Ectodermal cell (in vitro differentiated cells): Measurements from ENCODE around the gene ART1.

Source experiments
- H3K27ac ChIP-seq: 2 replicates; pipeline ENCODE4 v1.7.0; 2013; ENCODE audit warnings: mild to moderate bottlenecking, low read depth, low read length; ENCODE audit not compliant: insufficient read depth, poor library complexity, severe bottlenecking
- H3K27me3 ChIP-seq: 2 replicates; pipeline ENCODE4 v1.7.0; 2013; ENCODE audit warnings: mild to moderate bottlenecking, low read length; ENCODE audit not compliant: insufficient read depth, control insufficient read depth, poor library complexity, severe bottlenecking
- H3K36me3 ChIP-seq: one replicate; pipeline ENCODE4 v1.7.0; 2013; ENCODE audit warnings: low read length; ENCODE audit not compliant: control insufficient read depth, insufficient read depth
- H3K4me1 ChIP-seq: one replicate; pipeline ENCODE4 v1.7.0; 2013; ENCODE audit warnings: low read length; ENCODE audit not compliant: control insufficient read depth, insufficient read depth
- H3K4me3 ChIP-seq: 2 replicates; pipeline ENCODE4 v1.7.0; 2013; ENCODE audit warnings: low read depth, low read length, control low read depth; ENCODE audit not compliant: insufficient read depth
- H3K9me3 ChIP-seq: 2 replicates; pipeline ENCODE4 v1.7.0; 2013; ENCODE audit warnings: mild to moderate bottlenecking, low read length, moderate library complexity; ENCODE audit not compliant: control insufficient read depth
- WGBS, 2 experiments: methylation state at CpG; one replicate each; pipeline ENCODE4 v1.1.7; 2013; ENCODE audit warnings: missing lambda C conversion rate in 2 of 2; 5-methylcytosine and 5-hydroxymethylcytosine counted together

ART1 gene

GRCh38 chr11:3665336-3666022 lies 20.6 kb downstream of the ART1 start:
- no peaks in the 10 kb centered on the region for H3K27me3 ChIP-seq
- H3K27ac ChIP-seq: no peak overlapping the region
- H3K36me3 ChIP-seq: peaks cover 6% of the 10 kb centered on the region
- no peak overlapping the region for H3K4me3 ChIP-seq
- H3K4me1 ChIP-seq: no peaks in the 10 kb centered on the region
- WGBS, 2 experiments: 92 to 95% methylated on average over 6 of the region's 6 CpGs
- no peaks in the 10 kb centered on the region for H3K9me3 ChIP-seq

GRCh38 chr11:3666023-3666530 lies 21.1 kb downstream of the ART1 start:
- no peaks in the 10 kb centered on the region for H3K27me3 ChIP-seq
- H3K27ac ChIP-seq: no peak overlapping the region
- H3K36me3 ChIP-seq: peaks cover 6% of the 10 kb centered on the region
- H3K4me1 ChIP-seq: no peaks in the 10 kb centered on the region
- no peaks in the 10 kb centered on the region for H3K9me3 ChIP-seq
- H3K4me3 ChIP-seq: no peak overlapping the region
- 94 to 96% methylated on average over 17 of the region's 17 CpGs for WGBS, 2 experiments

- Histone ChIP-seq H3K4me1 (no peaks in the 10 kb centered on the region), H3K9me3 (no peaks in the 10 kb centered on the region), H3K27ac (no peak overlapping the region), H3K4me3 (no peak overlapping the region), H3K27me3 (no peaks in the 10 kb centered on the region), H3K36me3 (peaks cover 6% of the 10 kb centered on the region)
- 97% methylated on average over 89 of the region's 89 CpGs for WGBS, 2 experiments
These were observed 22.5 kb downstream of the ART1 start for GRCh38 chr11:3667149-3668035.

- no peaks in the 10 kb centered on the region for H3K4me1 ChIP-seq
- H3K36me3 ChIP-seq: peaks cover 12% of the 10 kb centered on the region
- H3K9me3 ChIP-seq: no peaks in the 10 kb centered on the region
- no peak overlapping the region for H3K4me3 ChIP-seq
- no peak overlapping the region for H3K27ac ChIP-seq
- WGBS, 2 experiments: 94 to 98% methylated on average over 7 of the region's 7 CpGs
- no peaks in the 10 kb centered on the region for H3K27me3 ChIP-seq
These were observed 24.2 kb downstream of the ART1 start for GRCh38 chr11:3669128-3669527.

- 95% methylated on average over 5 of the region's 5 CpGs for WGBS, 2 experiments
- Histone ChIP-seq H3K4me3 (no peak overlapping the region), H3K4me1 (no peaks in the 10 kb centered on the region), H3K36me3 (peaks cover 16% of the 10 kb centered on the region), H3K9me3 (no peaks in the 10 kb centered on the region), H3K27ac (no peak overlapping the region), H3K27me3 (no peaks in the 10 kb centered on the region)
These were observed 24.8 kb downstream of the ART1 start for GRCh38 chr11:3669742-3670183.

- Histone ChIP-seq H3K4me3 (no peak within 1 kb of the TSS), H3K36me3 (peaks cover 32% of the 10 kb centered on the region), H3K27ac (no peak within 1 kb of the TSS), H3K9me3 (no peaks in the 10 kb centered on the region), H3K27me3 (no peaks in the 10 kb centered on the region), H3K4me1 (no peaks in the 10 kb centered on the region)
- WGBS, 2 experiments: 76 to 81% methylated on average over 9 of the region's 9 CpGs
These were observed 26.7 kb downstream of the ART1 start, which contains the start of gene CHRNA10 for GRCh38 chr11:3671334-3672254. Gene CHRNA10, minus strand, starts transcription at chr11:3671384. Its CDS starts 72 bp downstream, at chr11:3671312.

- H3K27me3 ChIP-seq: no peaks in the 10 kb centered on the region
- H3K4me3 ChIP-seq: no peak overlapping the region
- no peak overlapping the region for H3K27ac ChIP-seq
- H3K4me1 ChIP-seq: no peaks in the 10 kb centered on the region
- no peaks in the 10 kb centered on the region for H3K9me3 ChIP-seq
- peaks cover 45% of the 10 kb centered on the region for H3K36me3 ChIP-seq
- WGBS, 2 experiments: 100% methylated on average over 1 of the region's 1 CpG
These were observed 29.3 kb downstream of the ART1 start for GRCh38 chr11:3674189-3674588.

GRCh38 chr11:3675971-3676370 lies 31.0 kb downstream of the ART1 start:
- no peaks in the 10 kb centered on the region for H3K9me3 ChIP-seq

GRCh38 chr11:3679077-3679476 lies 34.1 kb downstream of the ART1 start:
- H3K27me3 ChIP-seq: no peaks in the 10 kb centered on the region
- WGBS, 2 experiments: 91 to 96% methylated on average over 3 of the region's 3 CpGs
- H3K4me3 ChIP-seq: no peak overlapping the region
- H3K36me3 ChIP-seq: peaks cover 62% of the 10 kb centered on the region
- no peak overlapping the region for H3K27ac ChIP-seq
- no peaks in the 10 kb centered on the region for H3K9me3 ChIP-seq
- H3K4me1 ChIP-seq: no peaks in the 10 kb centered on the region

More at GRCh38 chr11:3675971-3676370, 31.0 kb downstream of the ART1 start:
- WGBS, 2 experiments: 96 to 97% methylated on average over 11 of the region's 11 CpGs
- Histone ChIP-seq H3K4me1 (no peaks in the 10 kb centered on the region), H3K4me3 (no peak overlapping the region), H3K27ac (no peak overlapping the region), H3K27me3 (no peaks in the 10 kb centered on the region), H3K36me3 (peaks cover 53% of the 10 kb centered on the region)
